H9 (cell line): Measurements from ENCODE around the gene ACAP2. TPM values are rescaled to one million over a fixed set of nuclear protein-coding genes. Genes with fewer than 3 reads are reported as not detected.

Experiments
- DNase-seq: peaks from one replicate; pipeline ENCODE4 v3.0.0-alpha.2; 2017
- H2AFZ ChIP-seq: one replicate; pipeline ENCODE4 v1.6.1; 2013; ENCODE audit warnings: mild to moderate bottlenecking, low read length, control low read depth, moderate library complexity
- H2AK5ac ChIP-seq: 2 replicates; pipeline ENCODE4 v1.6.1; 2013; ENCODE audit warnings: low read length, control low read depth, mixed read lengths; ENCODE audit not compliant: insufficient read length
- H2BK120ac ChIP-seq: one replicate; pipeline ENCODE4 v1.6.1; 2013; ENCODE audit warnings: low read depth, mild to moderate bottlenecking, low read length, control low read depth, inconsistent platforms; ENCODE audit not compliant: poor library complexity, severe bottlenecking
- H2BK12ac ChIP-seq: 2 replicates; pipeline ENCODE4 v1.6.1; 2013; ENCODE audit warnings: low read length, control low read depth, mixed read lengths, low read depth; ENCODE audit not compliant: insufficient read length
- H2BK15ac ChIP-seq: 2 replicates; pipeline ENCODE4 v1.6.1; 2013; ENCODE audit warnings: low read depth, low read length, control low read depth
- H2BK20ac ChIP-seq: one replicate; pipeline ENCODE4 v1.6.1; 2013; ENCODE audit warnings: low read depth, mild to moderate bottlenecking, low read length, control low read depth, inconsistent platforms; ENCODE audit not compliant: poor library complexity, severe bottlenecking
- H2BK5ac ChIP-seq: 2 replicates; pipeline ENCODE4 v1.6.1; 2013; ENCODE audit warnings: low read length, control low read depth, mixed read lengths; ENCODE audit not compliant: insufficient read length
- H3K14ac ChIP-seq: 2 replicates; pipeline ENCODE4 v1.6.1; 2013; ENCODE audit warnings: low read length, control low read depth; ENCODE audit not compliant: insufficient read depth
- H3K18ac ChIP-seq: 2 replicates; pipeline ENCODE4 v1.6.1; 2013; ENCODE audit warnings: low read depth, mild to moderate bottlenecking, mixed read lengths, low read length, control low read depth; ENCODE audit not compliant: insufficient read length
- H3K23ac ChIP-seq: 2 replicates; pipeline ENCODE4 v1.6.1; 2013; ENCODE audit warnings: low read length, control low read depth, mixed read lengths, low read depth; ENCODE audit not compliant: insufficient read length
- H3K23me2 ChIP-seq: 2 replicates; pipeline ENCODE4 v1.6.1; 2013; ENCODE audit warnings: low read depth, mild to moderate bottlenecking, mixed read lengths, low read length, control low read depth; ENCODE audit not compliant: insufficient read length, poor library complexity, severe bottlenecking
- H3K27ac ChIP-seq: 2 replicates; pipeline ENCODE4 v1.5.1; 2013; ENCODE audit warnings: low read length, control low read depth, mixed read lengths, low read depth; ENCODE audit not compliant: insufficient read length
- H3K27me3 ChIP-seq: 2 replicates; pipeline ENCODE4 v1.6.1; 2013; ENCODE audit warnings: low read length, control low read depth, inconsistent platforms; ENCODE audit not compliant: insufficient read depth
- H3K4ac ChIP-seq: 2 replicates; pipeline ENCODE4 v1.6.1; 2013; ENCODE audit warnings: low read depth, mild to moderate bottlenecking, control low read depth, inconsistent platforms, low read length, moderate library complexity
- H3K4me1 ChIP-seq: 2 replicates; pipeline ENCODE4 v1.6.1; 2013; ENCODE audit warnings: low read length, control low read depth, inconsistent platforms; ENCODE audit not compliant: insufficient read depth
- H3K4me2 ChIP-seq: 2 replicates; pipeline ENCODE4 v1.6.1; 2013; ENCODE audit warnings: low read length, control low read depth, mixed read lengths; ENCODE audit not compliant: insufficient read length, insufficient read depth
- H3K56ac ChIP-seq: 2 replicates; pipeline ENCODE4 v1.6.1; 2013; ENCODE audit warnings: low read depth, mild to moderate bottlenecking, mixed read lengths, low read length, control low read depth; ENCODE audit not compliant: insufficient read length
- H3K79me1 ChIP-seq: 2 replicates; pipeline ENCODE4 v1.6.1; 2013; ENCODE audit warnings: low read depth, mild to moderate bottlenecking, moderate library complexity, low read length, control low read depth, inconsistent platforms; ENCODE audit not compliant: insufficient read depth, poor library complexity, severe bottlenecking
- H3K79me2 ChIP-seq: 2 replicates; pipeline ENCODE4 v1.6.1; 2013; ENCODE audit warnings: low read length, control low read depth, inconsistent platforms; ENCODE audit not compliant: insufficient read depth
- H3K9ac ChIP-seq: 2 replicates; pipeline ENCODE4 v1.6.1; 2013; ENCODE audit warnings: low read length, control low read depth, mixed read lengths; ENCODE audit not compliant: insufficient read length; ENCODE audit errors: extremely low read depth
- H3K9me3 ChIP-seq: one replicate; pipeline ENCODE4 v1.6.1; 2013; ENCODE audit warnings: low read depth, low read length, inconsistent platforms; ENCODE audit not compliant: control insufficient read depth
- H3T11ph ChIP-seq: one replicate; pipeline ENCODE4 v1.6.1; 2013; ENCODE audit warnings: mild to moderate bottlenecking, low read length, control low read depth, inconsistent platforms
- H4K20me1 ChIP-seq: one replicate; pipeline ENCODE4 v1.6.1; 2013; ENCODE audit not compliant: control insufficient read depth, insufficient read length, insufficient read depth
- H4K5ac ChIP-seq: 2 replicates; pipeline ENCODE4 v1.6.1; 2013; ENCODE audit warnings: low read depth, mild to moderate bottlenecking, mixed read lengths, low read length, control low read depth; ENCODE audit not compliant: insufficient read length
- H4K8ac ChIP-seq: replicated peaks from 2 replicates; pipeline ENCODE4 v1.6.1; 2013; ENCODE audit warnings: low read length, control low read depth, mixed read lengths, low read depth; ENCODE audit not compliant: insufficient read length
- H4K91ac ChIP-seq: 2 replicates; pipeline ENCODE4 v1.6.1; 2013; ENCODE audit warnings: low read depth, mild to moderate bottlenecking, moderate library complexity, mixed read lengths, low read length, control low read depth; ENCODE audit not compliant: insufficient read length
- H3K27ac Mint-ChIP-seq, 3 experiments: 2 replicates in 2 of 3; 3 replicates in 1 of 3; pipeline ENCODE4 v1.8.0; 2020 to 2021; ENCODE audit warnings: mixed read lengths in 3 of 3, mild to moderate bottlenecking in 1 of 3, moderate library complexity in 1 of 3
- H3K27me3 Mint-ChIP-seq: 2 replicates; pipeline ENCODE4 v1.8.0; 2021; ENCODE audit warnings: low read depth, mild to moderate bottlenecking, moderate library complexity, mixed read lengths
- H3K36me3 Mint-ChIP-seq, 3 experiments: 2 replicates in 2 of 3; 3 replicates in 1 of 3; pipeline ENCODE4 v1.8.0; 2020 to 2021; ENCODE audit warnings: low read depth in 3 of 3, mixed read lengths in 3 of 3; ENCODE audit not compliant: insufficient read depth in 1 of 3
- H3K4me1 Mint-ChIP-seq, 2 experiments: 2 replicates each; pipeline ENCODE4 v1.8.0; 2020; ENCODE audit warnings: mixed read lengths in 2 of 2
- H3K4me3 Mint-ChIP-seq, 2 experiments: 2 replicates in 1 of 2; 3 replicates in 1 of 2; pipeline ENCODE4 v1.8.0; 2020 to 2021; ENCODE audit warnings: mild to moderate bottlenecking in 2 of 2, mixed read lengths in 2 of 2, moderate library complexity in 1 of 2
- H3K9me3 Mint-ChIP-seq, 2 experiments: 2 replicates in 1 of 2; 3 replicates in 1 of 2; pipeline ENCODE4 v1.8.0; 2020; ENCODE audit warnings: mild to moderate bottlenecking in 2 of 2, mixed read lengths in 2 of 2, moderate library complexity in 1 of 2
- WGBS: extraction: QIAGEN DNeasy Blood & Tissue Kit; methylation state at CpG from one replicate; pipeline ENCODE4 v1.1.7; 2013; ENCODE audit warnings: missing lambda C conversion rate, low lambda C conversion rate, mixed read lengths; ENCODE audit not compliant: insufficient read length; ENCODE audit errors: extremely low coverage; 5-methylcytosine and 5-hydroxymethylcytosine counted together
- total RNA-seq: library from RNA; stranded (reverse); gene quantifications from 2 replicates; pipeline ENCODE4 v1.2.1, GENCODE V29; 2021
- TF ChIP-seq, protein P1 (sequence below): fragments of 200-600 bp; sonication (generic); conservative IDR thresholded peaks from 3 replicates; pipeline ENCODE4 v1.8.0; 2021; ENCODE audit warnings: antibody characterized with exemption, mild to moderate bottlenecking

ACAP2 gene
- total RNA-seq, 1 experiment from 2014 or later, result 30.8 TPM

DNA sequence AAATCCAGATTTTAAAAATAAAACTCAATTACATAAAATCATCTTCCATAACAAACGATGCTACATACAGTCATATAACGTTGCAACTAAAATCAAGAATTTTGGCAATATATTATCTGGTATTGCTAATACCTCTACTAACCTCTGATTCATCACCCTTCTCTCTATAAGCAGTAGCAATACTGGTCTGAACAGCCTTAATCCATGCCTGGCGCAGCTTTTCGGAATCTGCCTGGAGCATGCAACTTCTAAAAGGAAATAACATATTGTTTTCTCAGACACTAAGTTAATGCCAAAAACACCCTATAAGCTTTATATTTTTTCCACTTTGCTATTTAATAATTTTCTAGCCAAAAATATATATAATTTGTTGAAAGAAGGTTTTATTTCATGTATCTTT is 136.5 kb downstream of the ACAP2 start:
- Histone ChIP-seq H3K18ac (no peak overlapping the region), H3K4ac (no peak overlapping the region), H3K79me2 (no peaks in the 10 kb centered on the region), H2AK5ac (no peak overlapping the region), H4K91ac (no peak overlapping the region), H3K9me3 (no peaks in the 10 kb centered on the region), H4K5ac (no peak overlapping the region), H3K14ac (no peak overlapping the region), H3K56ac (no peak overlapping the region), H4K8ac (no peak overlapping the region), H3K27ac (no peak overlapping the region), H3K4me2 (no peak overlapping the region), H2BK12ac (no peak overlapping the region), H2AFZ (no peak overlapping the region), H3K27me3 (no peaks in the 10 kb centered on the region), H2BK120ac (no peak overlapping the region), H2BK20ac (no peak overlapping the region), H3K9ac (no peak overlapping the region), H3K79me1 (no peaks in the 10 kb centered on the region), H3T11ph (no peak overlapping the region), H4K20me1 (no peaks in the 10 kb centered on the region), H2BK5ac (no peak overlapping the region), H3K23me2 (no peaks in the 10 kb centered on the region), H3K23ac (no peak overlapping the region), H2BK15ac (no peak overlapping the region), H3K4me1 (no peaks in the 10 kb centered on the region)
- H3K27ac Mint-ChIP-seq, result no peak overlapping the region
- H3K4me3 Mint-ChIP-seq, result no peak overlapping the region
- peaks cover 3 to 8% (median 7%) of the 10 kb centered on the region in 3 experiments; a peak in 5 of 7 replicates for H3K36me3 Mint-ChIP-seq
- H3K27me3 Mint-ChIP-seq, result no peaks in the 10 kb centered on the region
- H3K9me3 Mint-ChIP-seq, result no peaks in the 10 kb centered on the region
- H3K4me1 Mint-ChIP-seq, result no peaks in the 10 kb centered on the region
- no CpG with 5 or more reads among the region's 4 CpGs for WGBS
- TF ChIP-seq, protein P1, sequence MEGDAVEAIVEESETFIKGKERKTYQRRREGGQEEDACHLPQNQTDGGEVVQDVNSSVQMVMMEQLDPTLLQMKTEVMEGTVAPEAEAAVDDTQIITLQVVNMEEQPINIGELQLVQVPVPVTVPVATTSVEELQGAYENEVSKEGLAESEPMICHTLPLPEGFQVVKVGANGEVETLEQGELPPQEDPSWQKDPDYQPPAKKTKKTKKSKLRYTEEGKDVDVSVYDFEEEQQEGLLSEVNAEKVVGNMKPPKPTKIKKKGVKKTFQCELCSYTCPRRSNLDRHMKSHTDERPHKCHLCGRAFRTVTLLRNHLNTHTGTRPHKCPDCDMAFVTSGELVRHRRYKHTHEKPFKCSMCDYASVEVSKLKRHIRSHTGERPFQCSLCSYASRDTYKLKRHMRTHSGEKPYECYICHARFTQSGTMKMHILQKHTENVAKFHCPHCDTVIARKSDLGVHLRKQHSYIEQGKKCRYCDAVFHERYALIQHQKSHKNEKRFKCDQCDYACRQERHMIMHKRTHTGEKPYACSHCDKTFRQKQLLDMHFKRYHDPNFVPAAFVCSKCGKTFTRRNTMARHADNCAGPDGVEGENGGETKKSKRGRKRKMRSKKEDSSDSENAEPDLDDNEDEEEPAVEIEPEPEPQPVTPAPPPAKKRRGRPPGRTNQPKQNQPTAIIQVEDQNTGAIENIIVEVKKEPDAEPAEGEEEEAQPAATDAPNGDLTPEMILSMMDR, result no peak
- no peak for DNase-seq
